Liver (tissue), 9 donors: ENCODE data around the gene DLAT. TPM values are rescaled to one million over a fixed set of nuclear protein-coding genes. Genes with fewer than 3 reads are reported as not detected.
A peak's percentile ranks its signal among the peaks of the same experiment; 100 is the strongest.

Experiments
- DNase-seq: peaks from one replicate; pipeline ENCODE4 v3.0.0-alpha.2; 2017; ENCODE audit warnings: low spot score
- H3K27ac ChIP-seq, 2 donors: one replicate each; pipeline ENCODE4 v1.7.0; 2013; ENCODE audit warnings: inconsistent platforms in 2 of 2, low read length in 2 of 2, control low read depth in 1 of 2, low read depth in 1 of 2, mild to moderate bottlenecking in 1 of 2
- H3K27me3 ChIP-seq, 4 donors: one replicate each; pipeline versions ENCODE4 v1.6.1 to v1.7.0; 2013; ENCODE audit warnings: low read length in 3 of 4, inconsistent platforms in 1 of 4, mild to moderate bottlenecking in 1 of 4, moderate library complexity in 1 of 4; ENCODE audit not compliant: control insufficient read depth in 4 of 4, insufficient read depth in 4 of 4
- H3K36me3 ChIP-seq, 4 donors: one replicate each; pipeline versions ENCODE4 v1.6.1 to v1.7.0; 2013; ENCODE audit warnings: low read length in 3 of 4, mild to moderate bottlenecking in 3 of 4, low read depth in 1 of 4, moderate library complexity in 1 of 4; ENCODE audit not compliant: control insufficient read depth in 4 of 4, insufficient read depth in 3 of 4
- H3K4me1 ChIP-seq, 4 donors: one replicate each; pipeline versions ENCODE4 v1.6.1 to v1.7.0; 2013; ENCODE audit warnings: low read length in 3 of 4, mild to moderate bottlenecking in 3 of 4, moderate library complexity in 1 of 4; ENCODE audit not compliant: control insufficient read depth in 4 of 4, insufficient read depth in 4 of 4
- H3K4me3 ChIP-seq, 3 donors: one replicate each; pipeline versions ENCODE4 v1.6.1 to v1.7.0; 2013; ENCODE audit warnings: low read length in 3 of 3, control low read depth in 1 of 3, low read depth in 1 of 3, mild to moderate bottlenecking in 1 of 3
- H3K9ac ChIP-seq, 2 donors: one replicate each; pipeline ENCODE4 v1.7.0; 2013; ENCODE audit warnings: low read length in 2 of 2, mild to moderate bottlenecking in 2 of 2, moderate library complexity in 2 of 2, control low read depth in 1 of 2, low read depth in 1 of 2
- H3K9me3 ChIP-seq, 4 donors: one replicate each; pipeline versions ENCODE4 v1.6.1 to v1.7.0; 2013; ENCODE audit warnings: low read length in 3 of 4; ENCODE audit not compliant: control insufficient read depth in 4 of 4
- ATF3 ChIP-seq: IDR thresholded peaks from 2 replicates; pipeline ENCODE4 v1.6.1; 2016; ENCODE audit warnings: antibody characterized with exemption
- CTCF ChIP-seq: fragments of 150-350 bp; IDR thresholded peaks from 2 replicates; pipeline ENCODE4 v1.5.1; 2017; ENCODE audit warnings: improper control_type of control experiment, low read depth, low read length; ENCODE audit not compliant: missing input control
- EGR1 ChIP-seq, 2 donors: IDR thresholded peaks; 2 replicates each; pipeline ENCODE4 v1.6.1; 2016 to 2018; ENCODE audit warnings: antibody characterized with exemption in 2 of 2, low read depth in 2 of 2
- FOXA1 ChIP-seq: IDR thresholded peaks from 2 replicates; pipeline ENCODE4 v1.6.1; 2016; ENCODE audit warnings: antibody characterized with exemption
- FOXA2 ChIP-seq: IDR thresholded peaks from 2 replicates; pipeline ENCODE4 v1.6.1; 2016; ENCODE audit warnings: antibody characterized with exemption
- GABPA ChIP-seq, 2 donors: IDR thresholded peaks in 1 of 2; conservative IDR thresholded peaks in 1 of 2; 2 replicates each; pipeline ENCODE4 v1.6.1; 2016; ENCODE audit warnings: antibody characterized with exemption in 2 of 2, mild to moderate bottlenecking in 1 of 2, moderate library complexity in 1 of 2
- HNF4A ChIP-seq, 2 donors: conservative IDR thresholded peaks; 2 replicates each; pipeline ENCODE4 v1.6.1; 2016; ENCODE audit warnings: antibody characterized with exemption in 2 of 2, mild to moderate bottlenecking in 2 of 2
- HNF4G ChIP-seq: IDR thresholded peaks from 2 replicates; pipeline ENCODE4 v1.6.1; 2016; ENCODE audit warnings: antibody characterized with exemption
- JUND ChIP-seq, 2 donors: IDR thresholded peaks; 2 replicates each; pipeline ENCODE4 v1.6.1; 2016; ENCODE audit warnings: antibody characterized with exemption in 2 of 2
- MAX ChIP-seq: IDR thresholded peaks from 2 replicates; pipeline ENCODE4 v1.6.1; 2016; ENCODE audit warnings: antibody characterized with exemption
- NR2F2 ChIP-seq: IDR thresholded peaks from 2 replicates; pipeline ENCODE4 v1.6.1; 2016; ENCODE audit warnings: antibody characterized with exemption
- RAD21 ChIP-seq, 2 donors: IDR thresholded peaks; 2 replicates each; pipeline ENCODE4 v1.6.1; 2016; ENCODE audit warnings: antibody characterized with exemption in 2 of 2, mild to moderate bottlenecking in 2 of 2
- REST ChIP-seq: IDR thresholded peaks from 2 replicates; pipeline ENCODE4 v1.6.1; 2016; ENCODE audit warnings: antibody characterized with exemption, mild to moderate bottlenecking
- RXRA ChIP-seq, 2 donors: IDR thresholded peaks; 2 replicates each; pipeline ENCODE4 v1.6.1; 2017 to 2018; ENCODE audit warnings: antibody characterized with exemption in 2 of 2, mild to moderate bottlenecking in 1 of 2
- SP1 ChIP-seq: IDR thresholded peaks from 2 replicates; pipeline ENCODE4 v1.6.1; 2018; ENCODE audit warnings: antibody characterized with exemption, mild to moderate bottlenecking
- TAF1 ChIP-seq: conservative IDR thresholded peaks from 2 replicates; pipeline ENCODE4 v1.6.1; 2016; ENCODE audit warnings: antibody characterized with exemption, mild to moderate bottlenecking
- YY1 ChIP-seq: IDR thresholded peaks from 2 replicates; pipeline ENCODE4 v1.6.1; 2016; ENCODE audit warnings: antibody characterized with exemption, mild to moderate bottlenecking
- ZBTB33 ChIP-seq: IDR thresholded peaks from 2 replicates; pipeline ENCODE4 v1.6.1; 2016; ENCODE audit warnings: antibody characterized with exemption
- WGBS: extraction: QIAGEN DNeasy Blood & Tissue Kit; methylation state at CpG from one replicate; pipeline ENCODE4 v1.1.7; 2013; 5-methylcytosine and 5-hydroxymethylcytosine counted together
- polyA plus RNA-seq, 2 donors: library from polyadenylated mRNA; stranded (reverse) in 1 of 2; unstranded in 1 of 2; fragments of 200-250 nt in 1 of 2; fragments of >200 nt in 1 of 2; fragmentation: Nextera tagmentation in 1 of 2; extraction: Ambion mirVana in 1 of 2; gene quantifications; one replicate each; pipeline versions ENCODE4 v1.2.1 to v1.2.3, GENCODE V29; 2013 to 2015
- total RNA-seq, 2 donors: library from RNA; depleted of rRNA; stranded (reverse); fragments of >200 nt; gene quantifications; one replicate each; pipeline ENCODE4 v1.2.3, GENCODE V29; 2014
- donor health status: healthy.
- donor health status: healthy.
- donor health status: healthy.
- donor health status: healthy.
- donor health status: healthy.

Gene DLAT
- total and polyA plus RNA-seq, 4 donors = 8.8 to 16.3 (median 13.2) TPM

- TF ChIP-seq FOXA2 (no peak), YY1 (peak; percentile 81), FOXA1 (no peak), ATF3 (peak; percentile 61), RXRA (IDR thresholded peaks at IDR 0.05) (peak; percentile 43 to 64), EGR1 (IDR thresholded peaks at IDR 0.05; ENCODE audit: low read depth in 2 of 2) (no peak), HNF4A (conservative IDR thresholded peaks at IDR 0.05) (no peak), REST (no peak), TAF1 (peak; percentile 32), CTCF (peak; percentile 12), JUND (IDR thresholded peaks at IDR 0.05) (no peak), RAD21 (IDR thresholded peaks at IDR 0.05) (peak; percentile 24 to 34), GABPA (IDR thresholded peaks at IDR 0.05 in 1 of 2, conservative IDR thresholded peaks at IDR 0.05 in 1 of 2) (peak; percentile 99), ZBTB33 (no peak), MAX (peak; percentile 78), HNF4G (no peak), NR2F2 (peak; percentile 79), SP1 (peak; percentile 58)
- H3K4me3 ChIP-seq = peak within 1 kb of the TSS; percentile 81 to 96 (median 92)
- H3K9me3 ChIP-seq = no peaks in the 10 kb centered on the region
- under 1% methylated on average over 43 of the region's 43 CpGs for WGBS
- H3K36me3 ChIP-seq = peaks cover 3 to 18% (median 13%) of the 10 kb centered on the region in 4 donors
- peak within 1 kb of the TSS; percentile 75 to 88 for H3K27ac ChIP-seq
- H3K4me1 ChIP-seq = peaks cover 0 to 13% (median 12%) of the 10 kb centered on the region in 4 donors
- H3K27me3 ChIP-seq = no peaks in the 10 kb centered on the region
- DNase-seq = peak; percentile 79
- peak within 1 kb of the TSS; percentile 76 to 86 for H3K9ac ChIP-seq
Observed at GRCh38 chr11:112073941-112074811, 49.0 kb downstream of the DLAT start, which contains the start of the genes NKAPD1 and PIH1D2. NKAPD1 (plus strand) TSS chr11:112074299; CDS start chr11:112075575, 1,276 bp downstream. PIH1D2 (minus strand) TSS chr11:112074017; CDS start chr11:112073174, 843 bp downstream.
